Measurements from ENCODE around the gene FBF1.

GRCh38 chr17:75937652-75938051, 3.2 kb downstream of the FBF1 start:
- no peak for TF ChIP-seq YY1 (IDR thresholded peaks at IDR 0.05; ENCODE audit: insufficient read depth, insufficient read length)
- TF ChIP-seq ZNF274 (IDR thresholded peaks at IDR 0.05; ENCODE audit: low read depth, low read length), result no peak
